Glomerular endothelial cell (primary cell): Measurements from ENCODE around the gene VSIG8. TPM values are rescaled to one million over a fixed set of nuclear protein-coding genes. Genes with fewer than 3 reads are reported as not detected.
"Not testable (repeated sequence)": the region's sequence is repeated elsewhere in the genome, so short reads cannot be mapped to it uniquely, and the experiment has no call there.

Source experiments
- DNase-seq: peaks from one replicate; pipeline ENCODE4 v3.0.0-alpha.2; 2011; ENCODE audit warnings: low read depth, low spot score; ENCODE audit errors: extremely low read depth
- total RNA-seq: library from RNA; depleted of rRNA; stranded (reverse); fragments of >200 nt; gene quantifications from 2 replicates; pipeline ENCODE4 v1.2.3, GENCODE V29; 2015

The VSIG8 gene
- total RNA-seq: 0.35 TPM in 1 of 2 replicates, not detected in the other

GRCh38 chr1:159862557-159862956 is at the start of gene VSIG8:
Gene VSIG8 (minus strand): TSS chr1:159862657. CDS start chr1:159862521, 136 bp downstream.
- DNase-seq: no peak

GRCh38 chr1:159911326-159912070 is 49.0 kb upstream of the VSIG8 start:
- no peak for DNase-seq

GRCh38 chr1:159908031-159908940 is 45.8 kb upstream of the VSIG8 start:
- DNase-seq: no peak

- no peak for DNase-seq
Measured at GRCh38 chr1:159906960-159907359, 44.5 kb upstream of the VSIG8 start.

- DNase-seq: not testable (repeated sequence)
Measured at GRCh38 chr1:159904036-159904435, 41.6 kb upstream of the VSIG8 start.

- DNase-seq: no peak
Measured at GRCh38 chr1:159902541-159902940, 40.1 kb upstream of the VSIG8 start.

GRCh38 chr1:159900755-159901360 is 38.4 kb upstream of the VSIG8 start:
- no peak for DNase-seq

GRCh38 chr1:159900086-159900680 is 37.7 kb upstream of the VSIG8 start, which contains the start of gene CFAP45:
Gene CFAP45 (minus strand): TSS chr1:159900165. CDS start chr1:159900098, 67 bp downstream.
- no peak for DNase-seq

GRCh38 chr1:159899634-159900033 is 37.2 kb upstream of the VSIG8 start:
- DNase-seq: not testable (repeated sequence)

- no peak for DNase-seq
Measured at GRCh38 chr1:159898527-159898926, 36.1 kb upstream of the VSIG8 start.

GRCh38 chr1:159897962-159898361 is 35.5 kb upstream of the VSIG8 start:
- DNase-seq: no peak

GRCh38 chr1:159896546-159896930 is 34.1 kb upstream of the VSIG8 start:
- DNase-seq: no peak

GRCh38 chr1:159895836-159896545 is 33.5 kb upstream of the VSIG8 start:
- no peak for DNase-seq

- DNase-seq: no peak
Measured at GRCh38 chr1:159895286-159895685, 32.8 kb upstream of the VSIG8 start.

GRCh38 chr1:159892944-159893343 is 30.5 kb upstream of the VSIG8 start:
- DNase-seq: no peak

- no peak for DNase-seq
Measured at GRCh38 chr1:159891275-159892157, 29.1 kb upstream of the VSIG8 start.

- no peak for DNase-seq
Measured at GRCh38 chr1:159890390-159890789, 27.9 kb upstream of the VSIG8 start.

- DNase-seq: peak; percentile 87
Measured at GRCh38 chr1:159889821-159890252, 27.4 kb upstream of the VSIG8 start.

- DNase-seq: no peak
Measured at GRCh38 chr1:159889202-159889601, 26.7 kb upstream of the VSIG8 start.
